GM10248 (cell line): ENCODE results near the gene COX19.

Source experiments
- CTCF ChIA-PET: fragments of 300-600 bp; sonication (Branson Sonifier 250); formaldehyde crosslinking; extraction: SDS; loops from one replicate; lab custom pipeline; 2021; ENCODE audit warnings: antibody characterized with exemption; lab: Yijun Ruan, JAX
- POLR2A ChIA-PET: fragments of 350-650 bp; sonication (Branson Sonifier 250); formaldehyde crosslinking; extraction: SDS; loops from one replicate; lab custom pipeline; 2020; ENCODE audit warnings: antibody characterized with exemption; lab: Yijun Ruan, JAX
- DNase-seq: peaks from one replicate; pipeline ENCODE4 v3.0.0; 2012; ENCODE audit errors: extremely low spot score
- CTCF ChIP-seq: IDR thresholded peaks from 2 replicates; pipeline ENCODE4 v1.5.1; 2012; ENCODE audit warnings: mild to moderate bottlenecking, low read depth; ENCODE audit errors: extremely low read depth, missing control alignments, control extremely low read depth

COX19 gene

GRCh38 chr7:987909-988308, 12.6 kb upstream of the COX19 start:
- CTCF ChIA-PET, result interaction anchor here (0.7 to 2.5 kb wide), 10 partner anchors 11 to 189 kb away, joined by 3 to 20 read pairs (median 3); no protein-coding TSS in a partner anchor
- TF ChIP-seq CTCF, result no peak
- DNase-seq, result no peak
- POLR2A ChIA-PET, result interaction anchor here (0.7 kb wide), 1 partner anchor 58 kb away, joined by 3 read pairs; no protein-coding TSS in a partner anchor

- ChIA-PET CTCF (interaction anchor here (1.0 to 2.5 kb wide), 3 partner anchors 78 to 187 kb away, joined by 3 to 20 read pairs (median 10); no protein-coding TSS in a partner anchor), POLR2A (no interaction called here)
- DNase-seq, result no peak
- TF ChIP-seq CTCF, result no peak
Measured at GRCh38 chr7:986766-987751, 11.7 kb upstream of the COX19 start.

- no peak for TF ChIP-seq CTCF
- POLR2A ChIA-PET, result no interaction called here
- DNase-seq, result no peak
- CTCF ChIA-PET, result interaction anchor here (0.8 to 2.0 kb wide), 4 partner anchors 7 to 100 kb away, joined by 3 to 10 read pairs (median 4); no protein-coding TSS in a partner anchor
Measured at GRCh38 chr7:985915-986741, 10.8 kb upstream of the COX19 start.

GRCh38 chr7:985127-985416, 9.7 kb upstream of the COX19 start:
- CTCF ChIA-PET, result interaction anchor here (0.8 to 2.0 kb wide), 5 partner anchors 8 to 101 kb away, joined by 3 to 10 read pairs (median 3); no protein-coding TSS in a partner anchor
- no peak for TF ChIP-seq CTCF
- no peak for DNase-seq
- POLR2A ChIA-PET, result no interaction called here

- DNase-seq, result no peak
- POLR2A ChIA-PET, result no interaction called here
- TF ChIP-seq CTCF, result no peak
- CTCF ChIA-PET, result interaction anchor here (1.0 to 1.9 kb wide), 3 partner anchors 8 to 102 kb away, joined by 3 to 6 read pairs (median 3); no protein-coding TSS in a partner anchor
Measured at GRCh38 chr7:984361-985126, 9.2 kb upstream of the COX19 start.

- ChIA-PET POLR2A (no interaction called here), CTCF (interaction anchor here (1.9 kb wide), 1 partner anchor 9 kb away, joined by 6 read pairs; no protein-coding TSS in a partner anchor)
- no peak for TF ChIP-seq CTCF
- DNase-seq, result no peak
Measured at GRCh38 chr7:983616-984071, 8.3 kb upstream of the COX19 start.
